AG04450 (cell line): ENCODE measurements around the gene MFSD2A. TPM values are rescaled to one million over a fixed set of nuclear protein-coding genes. Genes with fewer than 3 reads are reported as not detected.
A peak's percentile ranks its signal among the peaks of the same experiment; 100 is the strongest.

Experiments
- CTCF ChIA-PET: fragments of 300-600, 350-600 bp; formaldehyde crosslinking; extraction: SDS; loops from one replicate; lab custom pipeline; 2022; ENCODE audit warnings: antibody characterized with exemption, inconsistent platforms; lab: Charles Lee
- POLR2A ChIA-PET: fragments of 350-600 bp; formaldehyde crosslinking; extraction: SDS; loops from one replicate; lab custom pipeline; 2021; ENCODE audit warnings: antibody characterized with exemption, inconsistent platforms; lab: Yijun Ruan, JAX
- DNase-seq: peaks from one replicate; pipeline ENCODE4 v3.0.0-alpha.2; 2011; ENCODE audit warnings: low read depth, low spot score
- H3K27ac ChIP-seq: one replicate; pipeline ENCODE4 v1.5.1; 2012; ENCODE audit warnings: low read depth, low read length, control low read depth
- H3K27me3 ChIP-seq: one replicate; pipeline ENCODE4 v1.6.0; 2012; ENCODE audit warnings: low read length; ENCODE audit not compliant: control insufficient read depth, insufficient read depth
- H3K4me3 ChIP-seq: 2 replicates; pipeline ENCODE4 v1.5.1; 2011; ENCODE audit warnings: mild to moderate bottlenecking, low read depth, low read length, control low read depth
- H3K9me3 ChIP-seq: 2 replicates; pipeline ENCODE4 v1.5.1; 2012; ENCODE audit warnings: low read length; ENCODE audit not compliant: control insufficient read depth, insufficient read depth
- CTCF ChIP-seq: IDR thresholded peaks from 2 replicates; pipeline ENCODE4 v1.5.1; 2011; ENCODE audit warnings: low read depth, low read length, control low read depth, inconsistent platforms
- polyA minus RNA-seq: library from RNA; depleted of rRNA, polyadenylated mRNA; stranded (reverse); fragments of >200 nt; gene quantifications from 2 replicates; pipeline ENCODE4 v1.2.3, GENCODE V29; 2011; rRNA and poly(A)+ RNA removed
- polyA plus RNA-seq: library from polyadenylated mRNA; depleted of rRNA; stranded (reverse); fragments of >200 nt; gene quantifications from 2 replicates; pipeline ENCODE4 v1.2.3, GENCODE V29; 2011; rRNA removed

The MFSD2A gene
- polyA plus RNA-seq (1.6 and 2.6 TPM in 2 replicates), polyA minus RNA-seq (2.6 and 2.8 TPM in 2 replicates)

DNA sequence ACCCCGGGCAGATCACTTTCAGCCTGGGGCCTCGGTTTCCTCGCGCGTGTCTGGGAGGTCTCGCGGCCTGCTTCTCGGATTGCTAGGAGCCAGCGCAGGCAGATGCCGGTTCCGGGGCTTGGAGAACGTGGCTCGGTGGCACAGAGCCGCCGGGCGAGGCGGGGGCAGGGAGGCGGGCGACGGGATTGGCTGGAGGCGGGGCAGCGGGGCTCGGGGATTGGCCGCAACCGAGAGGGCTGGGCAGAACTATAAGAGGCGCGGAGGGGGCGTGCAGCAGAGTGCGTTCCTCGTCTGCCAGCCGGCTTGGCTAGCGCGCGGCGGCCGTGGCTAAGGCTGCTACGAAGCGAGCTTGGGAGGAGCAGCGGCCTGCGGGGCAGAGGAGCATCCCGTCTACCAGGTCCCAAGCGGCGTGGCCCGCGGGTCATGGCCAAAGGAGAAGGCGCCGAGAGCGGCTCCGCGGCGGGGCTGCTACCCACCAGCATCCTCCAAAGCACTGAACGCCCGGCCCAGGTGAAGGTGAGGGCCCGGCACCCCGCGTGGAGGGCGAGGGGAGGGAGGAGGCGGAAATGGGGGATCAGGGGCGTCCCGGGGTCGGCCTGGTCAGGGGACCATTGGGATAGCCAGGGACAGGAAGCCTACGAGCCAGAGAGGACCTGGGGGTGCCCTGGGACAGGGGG is at the start of gene MFSD2A:
Gene MFSD2A, plus strand, starts transcription at position 276 of the 677 bp plus-strand sequence. Its CDS starts 148 bp downstream, at position 424.
- TF ChIP-seq CTCF, result no peak
- DNase-seq, result peak; percentile 75
- H3K9me3 ChIP-seq, result no peaks in the 10 kb centered on the region; the same call in 1 of the 2 replicates
- peak within 1 kb of the TSS; percentile 70 for H3K4me3 ChIP-seq
- peak within 1 kb of the TSS; percentile 39 for H3K27ac ChIP-seq
- H3K27me3 ChIP-seq, result no peaks in the 10 kb centered on the region
- ChIA-PET CTCF (interaction anchor here (1.4 to 1.9 kb wide), 4 partner anchors 19 to 77 kb away, joined by 3 to 12 read pairs (median 6); no protein-coding TSS in a partner anchor), POLR2A (interaction anchor here (0.6 to 2.1 kb wide), 8 partner anchors 21 to 157 kb away, joined by 3 to 23 read pairs (median 4); partner anchors contain the start of gene CAP1)

- H3K27ac ChIP-seq, result no peak overlapping the region
- no peak for DNase-seq
- no peak for TF ChIP-seq CTCF
- POLR2A ChIA-PET, result no interaction called here
- peaks cover 8% of the 10 kb centered on the region for H3K9me3 ChIP-seq
- H3K27me3 ChIP-seq, result peaks cover 20% of the 10 kb centered on the region
- H3K4me3 ChIP-seq, result no peak overlapping the region
- CTCF ChIA-PET, result no interaction called here
Observed at GRCh38 chr1:39905172-39905571, 49.8 kb upstream of the MFSD2A start.

- no peak for TF ChIP-seq CTCF
- Histone ChIP-seq H3K27ac (no peak overlapping the region), H3K27me3 (peaks cover 15% of the 10 kb centered on the region), H3K4me3 (no peak overlapping the region), H3K9me3 (peaks cover 8% of the 10 kb centered on the region)
- no peak for DNase-seq
- POLR2A ChIA-PET, result interaction anchor here (0.6 kb wide), 1 partner anchor 24 kb away, joined by 7 read pairs; no protein-coding TSS in a partner anchor
- CTCF ChIA-PET, result interaction anchor here (0.5 to 1.7 kb wide), 2 partner anchors 12 to 48 kb away, joined by 5 to 11 read pairs; no protein-coding TSS in a partner anchor
Observed at GRCh38 chr1:39907528-39908453, 47.2 kb upstream of the MFSD2A start.

- TF ChIP-seq CTCF, result no peak
- CTCF ChIA-PET, result no interaction called here
- no peak overlapping the region for H3K27ac ChIP-seq
- peaks cover 8% of the 10 kb centered on the region for H3K9me3 ChIP-seq
- peaks cover 8% of the 10 kb centered on the region for H3K27me3 ChIP-seq
- no peak for DNase-seq
- POLR2A ChIA-PET, result interaction anchor here (0.6 kb wide), 1 partner anchor 25 kb away, joined by 7 read pairs; no protein-coding TSS in a partner anchor
- no peak overlapping the region for H3K4me3 ChIP-seq
Observed at GRCh38 chr1:39908534-39908933, 46.4 kb upstream of the MFSD2A start.
